OCI-LY1 (cell line): ENCODE results near the gene CBARP.

Experiments used
- H2AFZ ChIP-seq: fragments of 200-600 bp; sonication (generic), shearing (Covaris generic); 2 replicates; pipeline ENCODE4 v1.6.0; 2014; ENCODE audit warnings: antibody characterized with exemption, mild to moderate bottlenecking, low read length
- H3F3A ChIP-seq: fragments of 200-600 bp; sonication (generic), shearing (Covaris generic); 2 replicates; pipeline ENCODE4 v1.6.0; 2014; ENCODE audit warnings: mild to moderate bottlenecking, antibody characterized with exemption, low read length, moderate library complexity; ENCODE audit not compliant: insufficient read depth
- H3K27ac ChIP-seq: fragments of 200-600 bp; sonication (generic); 2 replicates; pipeline ENCODE4 v1.5.1; 2014; ENCODE audit warnings: low read length, mixed run types, mild to moderate bottlenecking, low read depth; ENCODE audit not compliant: poor library complexity, severe bottlenecking
- H3K27me3 ChIP-seq: fragments of 200-600 bp; sonication (generic); 2 replicates; pipeline ENCODE4 v1.6.0; 2014; ENCODE audit warnings: antibody characterized with exemption, mild to moderate bottlenecking, low read length, moderate library complexity; ENCODE audit not compliant: insufficient read depth
- H3K36me3 ChIP-seq: fragments of 200-600 bp; sonication (generic); 2 replicates; pipeline ENCODE4 v1.6.1; 2014; ENCODE audit warnings: mild to moderate bottlenecking, antibody characterized with exemption, low read length, moderate library complexity, mixed read lengths; ENCODE audit not compliant: insufficient read depth
- H3K4me1 ChIP-seq: fragments of 200-600 bp; sonication (generic); 2 replicates; pipeline ENCODE4 v1.5.1; 2014; ENCODE audit warnings: mild to moderate bottlenecking, low read length, moderate library complexity; ENCODE audit not compliant: insufficient read depth, severe bottlenecking
- H3K4me2 ChIP-seq: fragments of 200-600 bp; sonication (generic), shearing (Covaris generic); 2 replicates; pipeline ENCODE4 v1.6.1; 2014; ENCODE audit warnings: low read length
- H3K4me3 ChIP-seq: fragments of 200-600 bp; sonication (generic); 2 replicates; pipeline ENCODE4 v1.5.1; 2014; ENCODE audit warnings: low read length, low read depth, mild to moderate bottlenecking, mixed read lengths; ENCODE audit not compliant: poor library complexity, severe bottlenecking
- H3K79me2 ChIP-seq: fragments of 200-600 bp; shearing (Covaris generic); 2 replicates; pipeline ENCODE4 v1.6.1; 2016; ENCODE audit warnings: mixed run types, low read length, mixed read lengths; ENCODE audit not compliant: insufficient read depth
- H3K9ac ChIP-seq: fragments of 200-600 bp; sonication (generic), shearing (Covaris generic); 2 replicates; pipeline ENCODE4 v1.6.1; 2014; ENCODE audit warnings: mild to moderate bottlenecking, low read length, mixed read lengths
- H3K9me2 ChIP-seq: fragments of 200-600 bp; sonication (generic), shearing (Covaris generic); 2 replicates; pipeline ENCODE4 v1.6.1; 2014; ENCODE audit warnings: low read depth, mild to moderate bottlenecking, low read length, mixed read lengths
- H3K9me3 ChIP-seq: fragments of 200-600 bp; shearing (Covaris generic); 2 replicates; pipeline ENCODE4 v1.6.1; 2014; ENCODE audit warnings: low read length, mixed read lengths
- H4K20me1 ChIP-seq: fragments of 200-600 bp; sonication (generic), shearing (Covaris generic); 2 replicates; pipeline ENCODE4 v1.6.0; 2016; ENCODE audit warnings: mild to moderate bottlenecking, low read length; ENCODE audit not compliant: insufficient read depth
- CTCF ChIP-seq: fragments of 200-600 bp; sonication (generic), shearing (Covaris generic); IDR thresholded peaks from 2 replicates; pipeline ENCODE4 v1.5.1; 2017; ENCODE audit warnings: mild to moderate bottlenecking, antibody characterized with exemption, low read length, moderate library complexity, mixed read lengths
- EZH2 ChIP-seq: fragments of 200-600 bp; sonication (generic), shearing (Covaris generic); IDR thresholded peaks from 2 replicates; pipeline ENCODE4 v1.8.0; 2017; ENCODE audit warnings: borderline replicate concordance, mixed run types, mild to moderate bottlenecking, antibody characterized with exemption, low read length, moderate library complexity, mixed read lengths

Gene CBARP

DNA sequence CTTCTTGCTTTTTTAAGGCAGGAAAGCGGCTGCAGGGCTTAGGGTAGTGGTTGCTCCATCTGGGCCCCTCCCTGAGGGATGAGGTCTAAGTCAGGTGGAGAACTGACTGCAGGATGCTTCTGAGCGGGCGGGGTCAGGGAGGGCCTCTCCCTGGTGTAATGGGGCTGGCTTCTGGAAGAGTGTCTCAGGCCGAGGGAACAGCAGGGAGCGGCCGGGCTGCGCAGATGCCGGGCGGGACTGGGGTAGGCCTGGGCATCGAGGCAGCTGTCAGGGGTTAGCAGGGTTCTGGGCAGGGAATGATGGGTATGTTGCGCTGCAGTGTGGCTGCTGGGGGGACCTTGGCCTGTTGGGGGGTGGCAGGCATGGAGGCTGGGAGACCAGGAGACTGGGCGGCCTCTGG lies 40.3 kb upstream of the CBARP start:
- TF ChIP-seq CTCF (no peak), EZH2 (no peak)
- H3K9me3 ChIP-seq = no peaks in the 10 kb centered on the region
- H3K4me1 ChIP-seq = peaks cover 33% of the 10 kb centered on the region
- no peak overlapping the region for H3K9ac ChIP-seq
- H3K27ac ChIP-seq = no peak overlapping the region
- H3K4me3 ChIP-seq = no peak overlapping the region
- H2AFZ ChIP-seq = no peak overlapping the region
- H3F3A ChIP-seq = peaks cover under 1% of the 10 kb centered on the region
- H3K36me3 ChIP-seq = peaks cover 62% of the 10 kb centered on the region
- H3K79me2 ChIP-seq = no peaks in the 10 kb centered on the region
- H3K9me2 ChIP-seq = no peaks in the 10 kb centered on the region
- H3K4me2 ChIP-seq = no peak overlapping the region
- H3K27me3 ChIP-seq = no peaks in the 10 kb centered on the region
- no peaks in the 10 kb centered on the region for H4K20me1 ChIP-seq

DNA sequence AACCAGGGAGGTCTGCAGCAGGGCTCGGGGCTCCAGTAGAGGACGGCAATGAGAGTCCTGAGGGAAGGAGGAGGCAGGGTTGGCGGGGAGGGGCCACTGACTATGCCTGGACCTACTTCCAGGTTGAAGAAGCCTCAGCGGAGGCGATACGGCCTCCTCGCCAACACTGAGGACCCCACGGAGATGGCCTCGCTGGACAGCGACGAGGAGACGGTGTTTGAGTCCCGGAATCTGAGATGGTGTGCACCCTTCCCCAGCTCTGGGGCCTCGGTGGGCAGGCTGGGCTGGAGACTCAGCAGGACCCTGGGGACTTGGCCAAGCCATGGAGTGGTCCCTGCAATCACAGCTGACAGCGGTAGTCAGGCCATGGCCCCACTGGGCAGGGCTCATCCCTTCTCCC lies 39.3 kb upstream of the CBARP start:
- Histone ChIP-seq H3K36me3 (peaks cover 72% of the 10 kb centered on the region), H3K79me2 (no peaks in the 10 kb centered on the region), H3K27me3 (no peaks in the 10 kb centered on the region), H3K9ac (peak overlapping the region; percentile 95; the same call in 1 of the 2 replicates), H2AFZ (no peak overlapping the region), H3F3A (peaks cover 10% of the 10 kb centered on the region), H3K4me3 (peak overlapping the region; percentile 84), H3K4me1 (peaks cover 39% of the 10 kb centered on the region), H3K27ac (peak overlapping the region; percentile 81), H4K20me1 (no peaks in the 10 kb centered on the region), H3K4me2 (peak overlapping the region; percentile 91), H3K9me2 (no peaks in the 10 kb centered on the region), H3K9me3 (no peaks in the 10 kb centered on the region)
- TF ChIP-seq CTCF = no peak
- no peak for TF ChIP-seq EZH2

DNA sequence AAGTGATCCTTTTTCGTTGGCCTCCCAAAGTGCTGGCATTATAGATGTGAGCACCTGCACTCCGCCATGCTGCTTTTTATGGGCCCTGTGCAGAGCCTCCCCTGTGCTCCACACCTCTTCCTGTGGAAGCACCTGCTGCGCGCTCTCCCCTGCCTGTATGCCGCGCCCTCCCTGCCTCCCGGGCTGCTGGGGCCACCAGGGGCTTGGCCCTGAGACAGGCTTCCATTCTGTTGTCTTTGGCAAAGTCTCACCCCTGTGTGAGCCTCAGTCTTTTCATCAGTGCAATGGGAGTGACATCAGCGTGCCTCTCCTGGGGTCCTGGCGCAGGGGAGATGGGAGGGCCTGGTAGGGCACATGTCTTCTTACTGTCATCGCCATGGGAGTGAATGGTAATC lies 38.8 kb upstream of the CBARP start:
- peak overlapping the region; percentile 95 for H3K9ac ChIP-seq
- no peaks in the 10 kb centered on the region for H3K27me3 ChIP-seq
- peaks cover 11% of the 10 kb centered on the region for H3F3A ChIP-seq
- peak overlapping the region; percentile 84 for H3K4me3 ChIP-seq
- no peaks in the 10 kb centered on the region for H3K9me2 ChIP-seq
- TF ChIP-seq CTCF (no peak), EZH2 (no peak)
- peak overlapping the region; percentile 91 for H3K4me2 ChIP-seq
- H3K27ac ChIP-seq = peak overlapping the region; percentile 81
- H4K20me1 ChIP-seq = no peaks in the 10 kb centered on the region
- no peaks in the 10 kb centered on the region for H3K79me2 ChIP-seq
- peaks cover 43% of the 10 kb centered on the region for H3K4me1 ChIP-seq
- no peaks in the 10 kb centered on the region for H3K9me3 ChIP-seq
- peaks cover 77% of the 10 kb centered on the region for H3K36me3 ChIP-seq
- H2AFZ ChIP-seq = no peak overlapping the region
